IPS DF 19.7 (cell line): ENCODE results near the gene CNOT6.

Experiments used
- DNase-seq: peaks from one replicate; pipeline ENCODE4 v3.0.0-alpha.2; 2013; ENCODE audit warnings: low read depth, low spot score

The CNOT6 gene

DNA sequence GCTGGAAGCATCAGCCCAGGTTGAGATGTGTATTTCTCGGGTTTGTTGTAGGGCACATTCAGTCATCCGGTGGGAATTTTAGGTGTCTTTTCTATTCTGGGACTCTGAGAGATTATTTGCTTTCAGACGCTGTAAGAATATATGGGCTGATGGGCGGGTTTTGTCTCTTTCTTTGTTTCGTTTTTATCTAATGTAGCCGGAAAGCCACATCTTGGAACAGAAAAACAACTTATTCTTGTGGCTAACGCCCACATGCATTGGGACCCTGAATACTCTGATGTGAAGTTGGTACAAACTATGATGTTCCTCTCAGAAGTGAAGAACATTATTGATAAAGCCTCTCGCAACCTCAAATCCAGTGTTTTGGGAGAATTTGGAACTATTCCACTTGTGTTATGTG is 74.7 kb downstream of the CNOT6 start:
- no peak for DNase-seq

DNA sequence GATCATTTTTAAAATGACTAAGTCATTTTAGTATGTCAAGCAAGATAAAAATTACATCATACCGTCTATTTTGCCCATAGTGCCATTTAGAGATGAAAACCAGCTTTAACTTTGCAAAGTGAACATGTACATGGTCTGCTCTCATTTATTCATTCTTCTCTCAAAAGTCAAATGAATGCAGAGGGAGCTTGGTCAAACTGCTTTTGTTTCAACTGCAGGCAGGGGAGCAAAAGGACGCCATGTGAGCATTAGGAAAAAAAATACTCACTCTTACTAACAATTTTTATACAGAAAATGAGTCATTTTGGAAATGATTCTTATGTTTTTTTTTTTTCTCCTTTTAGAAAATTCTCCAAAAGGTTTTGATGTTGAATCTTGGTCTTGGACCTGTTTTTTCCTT is 81.4 kb downstream of the CNOT6 start:
- DNase-seq = no peak

DNA sequence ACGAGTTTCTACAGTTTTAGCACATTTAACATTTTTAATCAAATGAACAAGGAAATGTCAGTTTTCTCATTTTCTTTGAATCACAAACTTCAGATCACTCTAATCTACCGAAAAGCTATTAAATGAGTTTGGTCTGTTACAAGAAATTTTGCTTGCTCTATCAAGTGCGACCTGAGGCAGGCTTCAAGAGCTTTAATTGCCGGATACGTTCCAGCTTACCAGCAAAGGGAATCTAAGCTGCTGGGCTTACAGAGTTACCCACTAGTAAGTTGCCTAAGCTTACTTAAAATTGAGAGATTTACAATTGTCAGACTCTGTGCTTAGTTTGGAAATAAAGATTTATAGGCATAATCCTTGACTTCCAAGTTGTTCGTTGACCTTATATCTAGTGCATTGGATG is 86.5 kb downstream of the CNOT6 start:
- DNase-seq = no peak

DNA sequence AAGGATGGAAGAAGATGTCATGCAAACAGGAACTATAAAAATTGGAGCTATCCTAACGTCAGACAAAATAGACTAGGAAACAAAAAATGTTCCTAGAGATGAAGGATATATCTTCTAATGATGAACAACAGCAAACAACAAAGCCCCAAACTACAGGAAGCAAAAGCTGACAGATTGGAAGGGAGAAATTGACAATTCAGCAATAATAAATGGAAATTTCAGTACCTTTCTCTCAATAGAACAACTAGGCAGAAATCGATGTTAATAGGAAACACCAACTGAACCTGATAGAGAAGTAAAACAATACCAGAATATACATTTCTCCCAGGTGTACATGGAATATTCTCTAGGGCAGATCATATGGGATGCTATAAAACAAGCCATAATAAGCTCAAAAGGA is 89.6 kb downstream of the CNOT6 start:
- no peak for DNase-seq

DNA sequence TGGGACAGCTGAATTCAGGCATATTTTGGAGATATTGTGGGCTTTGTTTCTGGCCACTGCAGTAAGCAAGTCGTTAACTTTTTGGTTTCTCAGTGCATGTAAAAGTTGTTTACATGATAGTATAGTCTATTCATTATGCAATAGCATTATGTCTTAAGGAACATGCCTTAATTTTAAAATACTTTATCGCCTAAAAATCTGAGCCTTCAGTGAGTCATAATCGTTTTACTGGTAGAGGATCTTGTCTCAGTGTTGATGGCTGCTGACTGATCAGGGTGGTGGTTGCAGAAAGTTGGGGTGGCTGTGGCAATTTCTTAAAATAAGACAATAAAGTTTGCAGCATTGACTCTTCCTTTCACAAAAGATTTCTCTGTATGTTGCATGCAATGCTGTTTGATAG is 92.0 kb downstream of the CNOT6 start:
- DNase-seq = no peak

DNA sequence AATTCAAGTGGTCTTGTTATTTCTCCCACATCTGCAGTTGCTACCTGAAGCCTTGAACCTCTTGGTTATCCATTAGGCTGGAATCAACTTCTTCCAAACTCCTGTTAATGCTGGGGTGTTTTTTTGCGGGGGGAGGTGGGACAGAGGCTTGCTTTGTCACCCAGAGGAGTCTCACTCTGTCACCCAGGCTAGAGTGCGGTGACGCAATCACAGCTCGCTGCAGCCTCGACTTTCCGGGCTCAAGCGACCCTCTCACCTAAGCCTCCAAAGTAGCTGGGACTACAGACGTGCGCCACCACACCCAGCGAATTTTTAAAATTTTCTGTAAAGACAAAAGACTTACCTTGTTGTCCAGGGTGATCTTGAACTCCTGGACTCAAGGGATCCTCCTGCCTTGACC is 92.7 kb downstream of the CNOT6 start:
- DNase-seq = no peak

DNA sequence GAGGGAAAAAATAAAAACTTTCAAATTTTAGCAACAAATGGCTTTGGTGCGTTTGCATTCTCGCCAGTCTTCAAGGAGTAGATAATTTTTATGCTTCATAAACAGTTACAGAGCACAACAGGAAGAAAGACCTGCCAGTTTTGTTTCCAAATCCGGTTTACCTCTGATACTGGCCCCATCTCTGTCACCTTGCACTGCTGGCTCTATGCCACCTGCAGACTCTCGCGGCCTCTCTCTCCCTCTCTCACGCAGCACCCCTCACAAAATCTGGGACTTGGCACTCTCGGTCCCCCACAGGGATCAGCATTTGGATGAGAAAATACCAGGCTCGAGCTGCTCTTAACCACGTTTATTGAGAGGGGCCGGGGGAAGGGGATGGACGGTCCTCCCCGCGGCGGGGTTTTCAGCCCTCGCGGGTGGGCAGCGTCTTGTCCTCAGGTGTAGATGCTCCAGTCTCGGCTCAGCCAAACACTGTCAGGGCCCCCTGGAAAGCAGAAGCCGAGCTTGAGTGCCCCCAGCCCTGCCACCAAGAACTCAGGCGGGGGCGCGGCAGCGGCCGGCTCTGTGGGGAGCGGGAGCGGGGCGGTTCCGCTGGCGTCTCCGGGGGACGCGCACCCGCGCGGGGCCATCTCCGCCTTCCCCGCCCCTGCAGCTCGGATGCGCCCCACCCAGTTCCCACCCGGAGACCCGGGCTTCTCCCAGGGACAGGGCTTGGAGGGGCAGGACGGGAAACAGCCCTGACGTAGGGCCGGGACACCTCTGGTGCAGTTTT is 95.8 kb downstream of the CNOT6 start:
- no peak for DNase-seq

DNA sequence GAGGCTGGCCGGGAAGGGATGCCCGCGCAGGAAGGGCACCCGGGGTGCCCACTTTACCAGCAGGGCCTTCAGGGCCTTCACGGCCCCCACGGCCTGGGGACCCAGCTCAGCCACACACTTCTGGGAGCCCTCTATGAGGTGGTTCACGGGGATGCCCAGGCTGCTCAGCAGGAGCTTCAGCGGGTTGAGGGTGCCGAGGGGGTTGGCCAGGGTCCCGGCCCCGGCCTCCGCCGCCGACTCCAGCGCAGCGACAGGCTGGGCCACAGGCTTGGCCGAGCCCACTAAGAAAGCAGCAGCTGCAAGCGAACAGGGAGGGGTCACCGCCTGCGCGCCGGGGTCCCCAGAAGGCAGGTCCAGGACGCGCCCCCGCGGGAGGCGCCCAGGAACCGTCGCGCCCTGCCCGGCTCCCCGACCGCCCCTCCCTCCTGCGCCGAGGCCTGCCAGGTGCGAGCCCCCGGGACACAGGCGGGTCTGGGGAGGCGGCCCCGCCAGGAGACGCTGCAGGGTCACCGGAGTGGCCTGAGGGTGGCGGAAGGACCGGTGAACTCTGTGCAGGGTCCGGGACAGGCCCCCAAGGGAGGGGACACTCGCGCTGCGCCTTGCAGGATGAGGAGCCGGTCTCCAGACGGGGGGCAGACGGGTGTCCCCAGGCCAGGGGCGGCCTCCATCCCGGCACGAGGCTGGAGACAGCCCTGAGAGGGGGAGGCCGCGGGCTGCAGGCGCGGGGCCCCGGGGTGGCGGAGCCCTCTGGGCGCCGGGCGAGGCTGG is 96.5 kb downstream of the CNOT6 start:
- no peak for DNase-seq

DNA sequence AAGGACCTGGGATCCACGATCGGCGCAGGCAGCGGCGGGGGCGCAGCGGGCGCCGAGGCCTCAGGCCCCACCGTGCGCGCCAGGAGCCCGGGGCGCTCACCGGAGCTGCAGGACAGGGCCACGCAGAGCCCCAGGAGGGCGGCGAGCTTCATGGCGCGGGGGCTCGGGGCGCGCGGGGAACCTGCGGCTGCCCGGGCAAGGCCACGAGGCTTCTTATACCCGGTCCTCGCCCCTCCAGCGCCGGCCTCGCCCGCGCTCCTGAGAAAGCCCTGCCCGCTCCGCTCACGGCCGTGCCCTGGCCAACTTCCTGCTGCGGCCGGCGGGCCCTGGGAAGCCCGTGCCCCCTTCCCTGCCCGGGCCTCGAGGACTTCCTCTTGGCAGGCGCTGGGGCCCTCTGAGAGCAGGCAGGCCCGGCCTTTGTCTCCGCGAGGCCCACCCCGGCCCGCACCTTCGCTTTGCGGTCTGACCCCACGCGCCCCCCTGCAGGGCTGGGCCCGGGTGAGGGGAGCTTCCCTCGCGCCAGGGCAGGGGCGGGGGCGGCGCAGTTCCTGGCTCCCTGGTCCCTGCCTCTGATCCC is 97.2 kb downstream of the CNOT6 start, which contains the start of gene SCGB3A1:
TSS of gene SCGB3A1 (minus strand) at position 189 of the 577 bp plus-strand sequence. CDS start at position 152, 37 bp downstream.
- no peak for DNase-seq

DNA sequence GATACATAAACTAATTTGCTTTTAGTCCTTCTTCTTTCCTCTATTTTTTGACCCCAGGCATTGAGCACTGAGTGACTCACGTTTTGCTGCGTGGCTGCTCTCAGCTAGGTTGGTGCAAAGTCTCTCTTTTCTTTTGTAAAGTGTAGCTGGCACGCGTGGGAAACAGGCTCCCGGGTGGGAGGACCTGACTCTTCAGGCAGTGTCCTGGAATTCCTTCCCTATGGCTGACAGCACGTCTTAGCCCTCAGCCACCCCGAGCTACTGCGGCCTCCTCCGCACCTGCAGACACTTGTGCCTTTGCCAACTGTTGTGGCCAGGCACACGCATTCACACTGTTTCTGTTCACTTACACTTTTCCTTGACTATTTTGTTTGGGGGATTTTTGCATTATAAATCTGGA is 98.0 kb downstream of the CNOT6 start:
- no peak for DNase-seq

DNA sequence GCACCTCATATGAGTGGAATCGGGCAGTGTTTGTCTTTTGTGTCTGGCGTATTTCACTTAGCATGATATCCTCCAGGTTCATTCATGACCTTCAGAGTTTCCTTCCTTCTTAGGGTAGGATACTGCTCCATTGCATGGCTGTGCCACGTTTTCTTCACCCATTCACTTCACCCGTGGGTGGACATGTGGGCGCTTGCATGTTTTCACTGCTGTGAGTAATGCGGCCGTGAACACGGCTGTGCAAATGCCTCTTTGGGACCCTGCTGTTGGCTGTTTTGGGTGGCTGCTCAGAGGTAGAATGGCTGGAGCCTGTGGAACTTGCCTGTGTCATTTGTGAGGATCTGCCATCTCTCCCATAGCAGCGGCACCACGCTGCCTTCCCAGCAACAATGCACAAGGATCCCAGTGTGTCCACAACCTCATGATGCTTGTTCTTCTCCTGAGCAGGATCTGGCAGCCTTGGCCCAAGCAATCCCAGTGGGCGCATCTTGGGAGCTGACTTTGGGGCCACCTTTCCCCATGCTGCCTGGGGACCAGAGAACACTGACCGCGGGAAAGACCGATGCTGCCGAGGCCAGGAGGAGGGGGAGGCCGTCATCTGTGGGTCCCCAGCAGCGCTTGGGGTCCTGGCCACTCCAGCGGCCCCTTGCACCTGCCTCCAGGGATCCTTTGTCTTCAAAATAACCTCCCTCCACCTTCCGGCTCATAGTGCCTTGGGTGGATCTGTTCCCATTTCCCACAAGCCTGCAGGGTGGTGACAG is 99.4 kb downstream of the CNOT6 start:
- no peak for DNase-seq

DNA sequence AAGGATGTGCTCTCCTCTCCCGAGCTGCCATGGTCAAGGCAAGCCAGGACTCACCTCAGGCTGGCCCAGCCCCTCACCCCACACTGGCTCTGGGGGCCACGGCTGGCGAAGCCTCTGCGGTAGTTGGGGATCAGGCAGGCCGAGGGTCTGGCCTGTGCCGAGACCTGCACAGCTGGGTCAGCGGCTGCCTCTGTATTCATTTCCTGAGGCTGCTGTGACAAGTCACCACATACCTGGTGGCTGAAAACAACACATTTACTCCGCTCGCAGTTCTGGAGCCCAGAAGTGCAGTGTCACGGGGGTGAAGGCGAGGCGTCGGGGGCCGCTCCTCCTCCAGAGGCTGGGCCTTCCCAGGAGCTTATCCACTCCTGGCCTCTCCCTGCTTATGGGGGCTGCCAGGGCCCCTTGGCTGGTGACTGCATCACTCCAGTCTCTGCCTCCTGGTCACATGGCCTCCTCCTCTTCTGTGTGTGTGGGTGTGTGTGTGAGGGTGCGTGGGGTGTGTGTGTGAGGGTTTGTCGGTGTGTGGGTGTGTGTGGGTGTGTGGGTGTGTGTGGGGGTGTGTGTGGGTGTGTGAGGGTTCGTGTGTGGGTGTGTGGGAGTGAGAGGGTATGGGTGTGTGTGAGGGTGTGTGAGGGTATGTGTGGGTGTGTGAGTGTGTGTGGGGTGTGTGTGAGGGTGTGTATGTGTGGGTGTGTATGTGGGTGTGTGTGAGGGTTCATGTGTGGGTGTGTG is 100.3 kb downstream of the CNOT6 start:
- DNase-seq = no peak

DNA sequence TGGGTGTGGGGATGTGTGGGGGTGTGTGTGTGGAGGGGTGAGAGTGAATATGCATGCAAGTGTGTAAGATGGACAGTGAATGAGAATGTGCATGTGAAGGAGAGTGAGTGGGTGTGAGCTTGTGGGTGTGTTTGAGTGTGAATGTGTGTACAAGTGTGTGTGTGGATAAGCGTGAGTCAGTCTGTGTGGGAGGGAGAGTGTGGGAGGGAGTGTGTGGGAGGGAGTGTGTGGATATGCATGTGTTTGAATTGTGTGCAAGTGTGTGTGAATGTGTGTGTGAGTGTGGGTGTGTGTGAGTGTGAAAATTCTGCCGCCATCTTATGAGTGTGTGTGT is 100.8 kb downstream of the CNOT6 start:
- DNase-seq = no peak

DNA sequence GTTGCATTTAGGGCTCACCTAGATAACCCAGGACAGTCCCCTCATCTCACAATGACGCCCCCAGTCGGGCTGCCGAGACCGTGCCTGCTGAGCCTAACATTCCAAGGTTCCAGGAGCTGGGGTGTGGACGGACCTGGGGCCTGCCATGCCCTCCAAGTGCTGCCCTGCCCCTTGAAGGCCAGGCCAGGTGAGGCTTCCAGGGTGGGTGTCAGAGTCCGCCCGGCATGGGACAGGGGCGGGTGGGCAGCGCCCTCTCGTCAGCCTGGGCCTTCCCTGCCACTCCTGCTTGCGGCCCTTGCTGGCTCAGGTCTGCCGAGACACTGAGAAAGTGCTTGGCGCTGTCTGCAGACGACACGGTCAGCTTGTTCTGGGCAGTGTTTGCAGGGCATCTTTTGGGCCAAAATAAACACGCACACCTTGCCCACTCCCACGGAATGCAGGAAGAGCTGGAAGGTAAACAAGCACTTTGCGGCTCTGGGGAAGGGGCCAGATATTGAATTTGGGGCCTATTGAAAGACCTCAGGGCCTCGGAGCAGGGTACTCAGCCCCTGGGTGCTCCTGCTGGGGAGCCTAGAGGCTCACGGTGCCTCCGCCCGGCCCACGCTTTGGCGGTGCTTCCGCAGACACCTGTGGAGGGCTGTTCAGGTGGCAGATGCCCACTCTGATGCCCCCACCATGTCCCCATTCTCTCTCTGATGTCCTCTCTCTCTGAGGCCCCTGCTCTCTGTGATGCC is 101.4 kb downstream of the CNOT6 start:
- DNase-seq = no peak

DNA sequence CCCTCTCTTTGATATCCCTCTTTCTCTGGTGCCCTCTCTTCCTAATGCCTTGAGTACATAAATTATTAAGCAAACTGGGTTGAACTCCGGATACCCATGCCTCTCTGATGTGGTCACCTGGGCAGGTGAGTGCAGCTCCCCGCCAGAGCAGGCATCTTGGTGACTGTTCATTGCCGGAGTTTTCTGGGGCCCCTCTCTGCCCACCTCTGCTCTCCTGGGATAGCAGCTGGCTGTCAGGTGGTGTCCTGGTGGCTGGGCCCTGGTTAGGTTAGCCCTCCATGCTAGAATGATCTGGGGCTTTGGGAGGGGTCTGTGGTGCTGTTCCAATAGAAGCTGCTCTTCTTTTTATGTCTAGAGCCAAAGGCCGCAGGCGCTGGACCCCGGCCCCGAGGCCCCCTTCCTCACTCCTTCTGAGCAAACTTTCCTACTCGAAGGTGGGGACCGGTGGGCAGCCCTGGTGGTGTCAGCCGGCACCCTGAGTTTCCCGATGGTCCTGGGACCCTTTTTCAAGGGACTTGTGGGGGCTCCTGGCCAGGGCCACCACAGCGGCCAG is 102.0 kb downstream of the CNOT6 start:
- no peak for DNase-seq

DNA sequence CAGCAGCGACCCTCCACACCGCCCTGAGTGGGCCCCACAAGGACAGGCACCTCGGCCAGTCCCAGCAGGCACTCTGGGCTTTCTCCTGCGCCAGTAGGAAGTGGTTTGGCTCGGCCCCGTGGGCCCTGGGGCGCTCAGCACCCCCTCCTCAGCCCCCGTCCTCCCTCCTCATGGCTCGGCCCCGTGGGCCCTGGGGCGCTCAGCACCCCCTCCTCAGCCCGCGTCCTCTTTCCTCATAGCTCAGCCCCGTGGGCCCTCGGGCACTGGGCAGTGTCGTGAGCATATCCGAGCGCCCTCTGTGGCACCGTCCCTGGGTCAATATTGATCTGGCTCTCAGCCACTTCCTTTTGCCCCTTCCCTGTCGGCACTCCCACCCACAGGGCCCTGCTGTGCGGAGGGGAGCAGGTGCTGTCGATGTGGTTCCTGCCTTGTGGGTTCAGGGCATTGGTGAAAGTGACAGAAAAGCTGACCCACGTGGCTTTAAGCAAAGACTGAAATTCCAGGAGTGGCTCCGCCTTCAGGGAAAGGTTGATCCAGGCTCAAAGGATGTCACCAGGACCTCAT is 102.6 kb downstream of the CNOT6 start:
- DNase-seq = no peak

DNA sequence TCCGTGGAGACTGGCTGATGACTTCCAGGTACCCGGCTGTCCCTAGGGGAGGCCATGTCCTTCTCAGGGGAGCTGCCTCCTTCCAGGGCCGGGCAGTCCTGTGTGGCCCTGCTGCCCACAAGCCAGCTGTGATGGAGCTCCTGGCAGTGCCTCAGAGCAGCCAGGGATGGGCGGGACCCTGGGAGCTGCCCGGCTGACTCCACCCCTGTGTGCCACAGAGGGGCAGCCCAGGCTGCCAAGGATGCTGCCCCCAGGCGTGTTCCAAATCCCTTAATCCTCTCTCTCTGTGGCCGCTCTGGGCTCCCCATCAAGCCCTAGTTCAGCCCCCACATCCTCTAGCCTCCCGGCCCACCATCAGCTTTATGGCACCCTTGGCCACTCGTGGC is 104.1 kb downstream of the CNOT6 start:
- no peak for DNase-seq

DNA sequence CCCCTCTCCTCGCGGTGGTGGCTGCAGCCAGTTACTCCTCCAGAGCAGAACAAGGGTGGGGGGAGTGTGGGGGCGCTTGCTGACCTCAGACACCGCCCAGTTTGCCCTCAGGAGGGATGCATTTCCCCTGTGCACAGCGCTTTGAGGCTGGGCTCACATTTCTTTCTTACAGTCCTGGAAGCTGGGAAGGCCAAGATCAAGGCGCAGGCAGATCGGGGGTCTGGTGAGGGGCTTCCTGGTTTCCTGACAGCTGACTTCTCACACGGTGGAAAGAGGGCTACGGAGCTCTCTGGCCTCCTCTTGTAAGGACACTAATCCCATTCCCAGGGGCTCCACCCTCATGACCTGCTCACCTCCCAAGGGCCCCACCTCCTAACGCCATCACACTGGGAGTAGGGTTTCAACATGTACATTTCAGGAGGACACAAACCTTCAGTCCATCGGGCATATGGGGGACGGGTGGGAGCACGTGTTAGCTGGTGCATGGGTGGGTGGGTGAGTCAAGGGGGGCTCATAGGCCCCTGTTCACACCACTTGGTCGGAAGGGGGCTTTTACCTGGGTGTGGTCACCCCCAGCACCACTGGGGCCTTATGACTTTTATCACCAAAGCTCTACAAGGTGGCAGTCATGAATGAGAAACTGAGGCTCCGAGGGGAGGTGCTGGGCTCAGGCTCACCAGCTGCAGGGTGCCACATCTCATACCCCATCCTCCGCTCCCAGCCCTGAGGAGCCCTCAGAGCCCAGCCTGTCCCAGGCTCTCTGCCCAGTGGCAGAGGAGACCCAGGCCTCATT is 104.8 kb downstream of the CNOT6 start:
- DNase-seq = no peak

DNA sequence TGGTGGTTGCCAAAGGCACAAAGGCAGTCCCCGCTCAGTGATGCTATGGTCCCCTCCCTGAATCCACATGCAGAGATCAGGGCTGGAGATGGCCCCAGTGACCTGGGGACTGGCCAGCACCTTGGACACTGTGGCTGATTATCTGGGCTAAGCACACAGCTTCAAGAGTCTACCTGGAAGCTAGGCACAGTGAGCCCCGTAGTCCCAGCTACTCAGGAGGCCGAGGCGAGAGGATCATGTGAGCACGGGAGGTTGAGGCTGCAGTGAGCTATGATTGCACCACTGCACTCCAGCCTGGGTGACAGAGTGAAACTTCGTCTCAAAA is 105.4 kb downstream of the CNOT6 start:
- no peak for DNase-seq
